ENCODE results near the gene CD244.
A peak's percentile ranks its signal among the peaks of the same experiment; 100 is the strongest.
"Not testable (repeated sequence)": the region's sequence is repeated elsewhere in the genome, so short reads cannot be mapped to it uniquely, and the experiment has no call there.

Gene CD244

DNA sequence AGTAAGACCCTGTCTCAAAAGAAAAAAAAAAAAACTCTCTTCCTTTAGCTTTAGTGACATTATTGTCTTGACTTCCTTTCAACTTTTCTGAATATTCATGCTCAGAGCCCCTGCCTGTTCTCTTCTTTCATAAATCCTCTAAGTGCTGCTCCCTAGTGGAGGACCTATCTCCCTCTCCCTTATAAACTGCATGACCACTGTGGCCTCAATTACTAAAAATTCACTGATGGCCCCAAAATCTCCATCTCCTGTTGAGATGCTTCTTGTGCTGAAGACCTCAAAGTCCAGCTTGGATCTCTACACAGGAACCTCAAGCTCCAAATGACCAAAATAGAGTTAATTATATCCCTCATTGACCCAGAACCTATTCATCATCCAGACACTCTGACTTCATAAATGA is 14.5 kb upstream of the CD244 start:
- DNase-seq (ENCODE audit: low spot score): peak; percentile 51

DNA sequence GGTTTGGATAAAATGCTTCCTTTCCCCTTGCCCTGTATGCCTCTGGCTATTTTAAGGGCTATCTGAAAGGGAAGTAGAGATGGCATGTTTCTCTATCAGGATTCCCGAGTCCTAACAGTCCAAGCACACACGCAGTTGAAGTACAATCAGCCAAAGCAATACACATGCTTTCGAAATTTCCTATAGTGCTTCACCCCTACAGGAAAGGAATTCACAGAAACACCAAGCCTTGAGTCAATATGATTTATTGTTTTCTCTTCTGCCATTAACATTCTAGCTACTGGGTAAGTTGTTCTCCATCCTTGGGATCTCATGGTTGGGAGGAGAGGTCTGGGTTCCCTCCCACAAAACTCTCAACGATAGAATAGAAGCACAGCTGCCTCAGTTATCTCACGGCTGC is 13.6 kb upstream of the CD244 start:
- no peak for DNase-seq (ENCODE audit: low spot score)

DNA sequence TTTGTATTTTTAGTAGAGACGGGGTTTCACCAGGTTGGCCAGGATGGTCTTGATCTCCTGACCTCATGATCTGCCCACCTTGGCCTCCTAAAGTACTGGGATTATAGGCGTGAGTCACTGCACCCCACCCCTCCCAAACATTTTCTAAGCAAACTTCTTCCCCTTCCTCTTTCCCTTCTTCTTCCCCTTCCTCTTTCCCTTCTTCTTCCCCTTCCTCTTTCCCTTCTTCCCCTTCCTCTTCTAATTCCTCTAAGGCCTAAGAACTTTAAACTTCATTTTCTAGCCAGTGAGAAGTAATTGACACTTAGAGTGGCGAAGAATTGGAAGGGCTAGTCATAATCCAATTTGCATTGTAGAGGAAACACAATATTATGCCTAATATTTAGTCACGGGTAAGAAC is 12.9 kb upstream of the CD244 start:
- not testable (repeated sequence) for DNase-seq (ENCODE audit: low spot score)

DNA sequence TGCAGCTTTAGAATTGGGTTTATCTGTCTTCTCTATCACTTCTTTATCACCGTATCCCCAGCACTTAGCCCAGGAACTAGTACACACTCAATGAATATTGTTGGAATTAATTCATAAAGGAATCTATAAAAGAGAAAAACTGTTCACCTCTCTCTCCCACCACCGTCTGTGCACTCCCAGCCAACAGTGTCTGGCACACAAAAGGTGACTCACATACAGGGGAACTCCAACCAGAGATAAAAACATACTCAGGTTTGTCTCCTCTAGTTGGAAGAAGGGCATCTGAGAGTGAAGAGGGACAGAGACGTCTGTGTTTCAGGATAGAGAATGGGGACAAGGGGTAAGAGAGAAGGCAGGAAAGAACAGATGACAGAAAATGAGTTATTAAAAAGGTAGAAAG is 12.2 kb upstream of the CD244 start:
- DNase-seq (ENCODE audit: low spot score): peak; percentile 7

DNA sequence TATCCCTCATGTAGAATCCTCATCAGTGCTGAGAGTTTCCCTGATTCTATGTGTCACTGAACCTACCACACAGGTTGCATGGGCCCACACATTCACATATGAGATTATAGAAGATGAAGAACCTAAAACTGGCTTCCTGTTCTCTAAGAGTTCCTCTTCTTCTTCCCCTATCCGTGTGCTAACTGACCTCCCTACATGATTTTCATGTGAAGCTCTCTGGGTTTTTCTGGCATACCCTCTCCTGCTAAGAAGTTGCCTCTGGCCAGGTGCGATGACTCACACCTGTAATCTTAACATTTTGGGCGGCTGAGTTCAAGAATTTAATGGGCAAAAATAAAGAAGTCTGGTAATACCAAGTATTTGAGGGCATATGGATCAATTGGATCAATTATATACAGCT is 5.5 kb upstream of the CD244 start:
- DNase-seq (ENCODE audit: low spot score): no peak

DNA sequence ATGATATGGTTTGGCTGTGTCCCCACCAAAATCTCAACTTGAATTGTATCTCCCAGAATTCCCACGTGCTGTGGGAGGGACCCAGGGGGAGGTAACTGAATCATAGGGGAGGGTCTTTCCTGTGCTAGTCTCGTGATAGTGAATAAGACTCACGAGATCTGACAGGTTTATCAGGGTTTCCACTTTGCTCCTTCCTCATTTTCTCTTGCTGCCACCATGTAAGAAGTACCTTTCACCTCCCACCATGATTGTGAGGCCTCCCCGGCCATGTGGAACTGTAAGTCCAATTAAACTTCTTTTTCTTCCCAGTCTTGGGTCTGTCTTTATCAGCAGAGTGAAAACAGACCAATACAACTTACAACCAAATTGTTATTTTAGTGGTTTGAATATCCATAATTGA is 5.0 kb upstream of the CD244 start:
- DNase-seq (ENCODE audit: low spot score): not testable (repeated sequence)

DNA sequence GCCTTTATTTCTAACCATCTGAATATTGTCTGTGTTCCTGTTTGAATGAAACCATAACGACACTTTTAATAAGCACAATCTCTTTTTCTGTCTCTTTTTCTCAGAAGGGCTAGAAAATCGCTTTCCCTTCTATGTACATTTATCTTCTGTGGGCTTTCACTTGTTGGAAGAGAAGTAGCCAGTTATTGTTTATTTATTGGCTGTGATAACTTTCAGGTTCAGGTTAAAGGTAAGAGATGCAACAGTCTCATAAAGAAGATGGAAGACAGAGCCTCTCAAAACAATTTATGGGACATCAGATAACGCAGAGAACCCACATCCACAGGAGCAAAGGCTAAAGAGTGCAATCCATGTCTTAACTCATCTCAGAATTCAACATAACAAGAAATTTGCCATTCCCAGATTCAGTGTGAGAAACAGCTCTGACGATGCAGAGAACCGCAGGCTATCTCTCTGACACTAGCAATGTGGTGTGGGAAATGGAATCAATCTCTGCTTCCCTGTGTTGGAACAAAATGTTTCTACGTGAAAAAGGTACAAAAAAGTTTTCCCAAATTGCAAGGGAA is 4.1 kb upstream of the CD244 start:
- no peak for DNase-seq (ENCODE audit: low spot score)

DNA sequence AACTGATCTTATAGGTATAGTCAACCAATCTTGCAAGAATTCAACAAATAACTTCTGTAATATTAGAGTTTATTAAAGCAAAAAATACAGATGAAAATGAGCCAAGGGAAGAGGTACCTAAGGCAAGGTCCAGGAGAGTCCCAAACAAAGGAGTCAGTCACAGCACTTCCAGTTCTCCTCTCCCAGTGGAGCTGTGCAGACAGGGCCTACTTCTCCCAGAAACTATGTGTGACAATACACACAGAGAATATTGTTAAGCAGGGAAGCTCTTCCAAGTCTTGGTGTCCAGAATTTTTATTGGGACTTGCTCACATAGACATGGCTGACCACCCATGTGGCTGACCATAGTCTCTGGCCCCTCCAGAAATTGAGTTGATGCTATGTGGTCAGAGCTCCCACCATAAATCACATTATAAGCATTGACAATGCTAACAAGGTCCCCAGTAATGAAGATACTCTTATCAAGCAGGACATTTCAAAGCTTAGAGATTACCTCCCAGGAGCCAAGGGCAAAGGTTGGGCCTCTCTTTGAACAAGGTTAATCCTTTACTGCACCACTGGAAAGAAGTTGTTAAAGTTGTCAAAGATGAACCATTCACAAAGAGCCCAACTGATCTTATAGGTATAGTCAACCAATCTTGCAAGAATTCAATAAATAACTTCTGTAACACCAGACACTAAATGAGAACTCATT is 3.5 kb upstream of the CD244 start:
- no peak for DNase-seq (ENCODE audit: low spot score)

DNA sequence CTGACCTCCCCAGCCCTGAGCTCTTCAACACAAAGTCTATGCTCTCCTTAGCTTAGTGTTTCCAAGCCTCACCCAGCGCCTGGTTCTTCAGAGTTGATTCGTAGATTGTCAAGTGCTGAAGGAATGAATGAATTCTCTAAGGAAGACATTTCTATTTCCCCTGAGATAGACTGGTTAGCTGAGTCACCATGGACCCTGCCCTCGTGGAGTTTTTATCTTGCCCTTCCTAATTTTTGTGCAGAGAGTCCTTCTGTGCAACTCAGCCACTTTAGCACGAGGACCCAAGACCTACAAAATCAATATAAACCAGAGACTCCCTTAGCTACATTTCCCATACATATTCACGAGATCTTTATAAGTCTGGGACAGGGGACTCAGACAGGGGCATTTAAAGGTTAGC is 2.6 kb upstream of the CD244 start:
- no peak for DNase-seq (ENCODE audit: low spot score)

DNA sequence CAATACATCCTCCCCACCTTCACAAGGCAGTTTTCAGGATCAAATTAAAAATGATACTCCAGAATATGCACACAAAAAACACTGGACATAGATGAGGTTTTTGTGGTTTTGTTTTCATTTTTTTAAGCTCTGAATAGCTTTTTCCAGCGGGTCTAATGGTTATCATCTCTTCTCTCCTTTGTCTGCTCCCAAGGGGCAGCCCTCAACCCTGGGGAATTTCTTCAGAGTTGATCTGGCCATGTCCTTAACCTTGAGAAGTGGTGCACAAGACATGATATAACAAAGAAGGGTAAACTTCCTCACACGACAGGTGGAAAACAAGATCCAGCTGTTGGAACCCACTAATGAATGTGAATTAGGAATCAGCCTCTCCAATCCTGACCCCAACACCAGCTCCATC is 1.5 kb upstream of the CD244 start:
- DNase-seq (ENCODE audit: low spot score): no peak

DNA sequence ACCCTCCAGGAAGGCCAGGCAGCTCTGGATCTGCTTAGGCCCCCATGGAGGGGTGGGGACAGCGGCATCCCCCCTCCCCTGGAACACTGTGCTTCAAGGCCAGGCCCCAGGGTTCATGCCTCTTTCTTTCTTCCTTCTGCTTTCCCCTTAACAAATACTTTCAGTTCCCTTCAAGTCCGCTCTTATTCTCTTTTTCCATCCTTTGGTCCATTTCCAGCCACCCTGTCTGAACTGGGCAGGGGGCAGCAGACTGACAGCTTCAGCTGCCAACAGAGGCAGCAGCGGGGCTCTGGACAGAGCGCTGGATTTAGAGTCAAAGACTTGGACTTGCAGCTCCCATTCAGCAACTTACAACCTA is 1.1 kb upstream of the CD244 start:
- no peak for DNase-seq (ENCODE audit: low spot score)

DNA sequence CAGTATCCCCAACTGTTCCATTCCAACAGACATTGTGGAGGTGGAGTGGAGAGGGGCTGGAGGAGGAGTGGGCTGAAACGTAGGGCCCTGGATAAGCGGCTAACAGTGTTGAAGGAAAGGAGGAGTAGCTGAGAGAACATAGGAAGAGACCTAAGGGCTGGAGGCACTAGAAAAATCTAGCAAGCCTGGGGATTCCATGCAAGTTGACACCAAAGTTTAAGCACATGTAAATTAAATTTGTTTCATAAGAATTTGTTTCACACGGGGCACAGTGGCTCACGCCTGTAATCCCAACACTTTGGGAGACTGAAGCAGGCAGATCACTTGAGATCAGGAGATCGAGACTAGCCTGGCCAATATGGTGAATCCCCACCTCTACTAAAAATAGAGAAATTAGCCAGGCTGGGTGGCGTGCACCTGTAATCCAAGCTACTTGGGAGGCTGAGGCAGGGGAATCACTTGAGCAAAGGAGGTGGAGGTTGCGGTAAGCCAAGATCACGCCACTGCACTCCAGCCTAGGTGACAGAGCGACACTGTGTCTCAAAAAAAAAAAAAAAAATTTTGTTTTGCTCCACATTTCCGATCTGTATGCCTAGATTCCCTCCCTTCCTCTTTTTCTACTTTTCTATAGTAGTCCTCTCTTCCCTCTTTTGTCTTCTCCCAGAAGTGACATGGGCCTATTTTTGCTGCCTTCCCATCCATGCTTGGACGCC is 530 bp upstream of the CD244 start:
- DNase-seq (ENCODE audit: low spot score): no peak

DNA sequence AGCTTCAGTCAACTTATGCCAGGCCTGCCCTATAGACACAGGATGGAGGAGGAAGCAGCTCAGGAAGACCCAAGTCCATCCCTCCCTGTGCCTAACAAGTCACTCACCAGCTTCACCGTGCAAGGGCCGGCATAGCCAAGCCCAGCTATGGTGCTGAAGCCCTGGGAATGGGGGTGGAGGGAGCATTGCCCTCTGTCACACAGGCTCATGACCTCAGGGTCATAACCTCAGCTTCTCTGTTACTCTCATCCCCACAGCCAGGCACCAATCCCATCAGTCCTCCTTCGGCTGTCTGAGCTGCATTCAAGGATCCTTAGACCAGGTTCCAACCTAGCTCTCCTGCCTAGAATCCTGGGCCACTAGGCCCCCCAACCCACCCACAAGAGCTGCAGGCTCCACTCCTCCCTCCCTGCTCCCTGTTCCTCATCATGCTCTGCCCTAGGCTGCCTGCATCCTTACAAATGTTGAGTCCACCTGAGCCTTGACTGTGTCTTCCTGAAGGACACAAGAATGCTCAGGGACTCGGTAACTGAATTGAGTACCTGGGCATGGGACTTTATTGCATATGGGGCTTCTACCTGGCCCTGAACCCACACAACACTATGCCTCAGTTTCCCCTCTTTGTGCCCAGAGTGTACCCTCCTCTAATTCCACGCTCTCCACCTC is 1.7 kb downstream of the CD244 start:
- no peak for DNase-seq (ENCODE audit: low spot score)

DNA sequence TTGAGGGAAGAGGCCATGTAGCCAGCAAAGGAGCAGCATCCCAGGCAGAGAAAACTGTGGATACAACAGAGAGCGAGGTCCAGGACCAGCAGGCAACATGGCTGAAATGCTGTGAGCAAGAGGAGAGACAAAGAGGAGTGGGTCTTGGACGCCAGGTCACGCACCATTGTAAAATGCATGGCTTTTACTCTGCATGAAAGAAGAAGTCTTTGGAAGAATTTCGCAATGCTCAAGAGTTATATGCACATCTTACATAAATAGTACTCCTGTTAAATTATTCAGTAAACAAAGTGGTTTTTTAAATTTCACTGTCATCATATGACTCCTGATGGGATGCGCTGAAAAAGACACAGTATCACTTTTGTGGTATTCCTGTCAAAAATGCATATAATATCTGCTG is 3.5 kb downstream of the CD244 start:
- DNase-seq (ENCODE audit: low spot score): no peak

DNA sequence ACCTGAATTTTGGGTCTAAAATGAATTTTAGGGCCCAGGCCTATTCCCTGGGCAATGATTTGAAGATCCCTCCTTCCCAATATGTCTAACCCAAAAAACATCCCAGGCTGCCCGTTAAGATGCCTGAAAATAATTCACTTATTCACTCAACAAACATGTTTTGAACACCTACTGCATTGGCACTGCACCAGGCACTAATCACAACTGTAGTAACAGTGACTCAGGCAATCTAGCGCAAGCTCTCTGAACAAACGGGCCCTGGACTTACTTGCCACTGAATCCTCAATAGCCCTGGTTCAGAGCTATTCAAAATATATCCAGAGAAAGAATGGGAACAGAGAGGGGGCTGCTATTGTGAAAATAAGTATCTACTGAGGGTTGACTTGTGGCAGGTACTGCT is 4.2 kb downstream of the CD244 start:
- DNase-seq (ENCODE audit: low spot score): no peak

DNA sequence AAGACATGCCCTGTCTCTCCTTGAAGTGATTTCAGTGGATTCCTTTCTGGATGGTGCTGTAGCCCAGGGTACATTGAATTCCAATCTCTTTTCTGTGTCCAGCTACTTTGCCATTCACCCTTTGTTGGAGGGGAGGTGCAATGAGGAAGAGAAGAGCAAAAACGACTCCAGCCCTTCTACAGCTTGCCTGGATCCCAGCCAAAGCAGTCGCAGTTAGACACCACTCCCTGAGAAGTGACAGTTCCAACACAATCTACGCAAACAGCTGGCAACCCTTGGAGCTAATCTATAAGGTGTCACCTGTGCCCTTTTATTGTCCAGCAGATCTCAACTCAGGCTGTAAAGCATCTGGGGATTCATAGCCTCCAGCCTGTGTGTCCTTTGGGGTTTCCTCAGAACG is 4.6 kb downstream of the CD244 start:
- DNase-seq (ENCODE audit: low spot score): no peak

DNA sequence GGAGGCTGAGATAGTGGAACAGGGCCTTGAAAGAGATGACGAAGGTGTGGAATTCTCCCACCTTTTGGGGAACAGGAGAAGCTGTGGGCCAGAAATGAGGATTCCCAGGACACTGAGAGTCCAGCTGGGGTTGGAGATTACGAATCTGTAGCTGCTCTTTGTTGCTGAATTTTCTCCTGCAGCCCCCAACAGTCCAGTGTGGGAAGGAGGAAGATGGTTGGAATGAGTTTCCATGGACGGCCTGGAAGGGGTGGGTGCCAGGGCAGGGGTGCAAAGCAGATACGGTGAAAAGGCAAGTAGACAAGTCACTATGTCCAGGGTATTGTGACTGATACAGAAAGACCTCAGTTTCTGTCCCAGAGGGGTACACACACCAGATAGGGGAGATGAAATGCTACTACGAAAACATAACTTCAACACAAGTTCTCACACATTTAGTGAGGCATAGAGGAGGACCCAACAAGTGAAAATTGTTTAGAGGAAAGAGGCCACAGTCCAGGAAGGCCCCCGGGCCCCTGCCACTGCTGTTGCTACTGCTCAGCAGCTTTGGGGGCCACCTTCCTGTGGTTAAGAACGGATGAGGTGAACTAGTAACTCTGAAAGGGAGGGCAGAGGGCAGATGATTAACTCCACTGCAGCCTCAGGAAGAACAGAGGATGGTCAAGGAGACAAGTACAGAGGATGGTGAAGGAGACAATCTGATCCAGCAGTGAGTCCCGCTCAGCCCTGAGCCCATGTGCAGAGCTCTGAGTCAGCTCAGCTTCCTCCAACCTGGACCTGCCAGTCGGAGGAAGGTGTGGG is 7.3 kb downstream of the CD244 start:
- DNase-seq (ENCODE audit: low spot score): no peak

DNA sequence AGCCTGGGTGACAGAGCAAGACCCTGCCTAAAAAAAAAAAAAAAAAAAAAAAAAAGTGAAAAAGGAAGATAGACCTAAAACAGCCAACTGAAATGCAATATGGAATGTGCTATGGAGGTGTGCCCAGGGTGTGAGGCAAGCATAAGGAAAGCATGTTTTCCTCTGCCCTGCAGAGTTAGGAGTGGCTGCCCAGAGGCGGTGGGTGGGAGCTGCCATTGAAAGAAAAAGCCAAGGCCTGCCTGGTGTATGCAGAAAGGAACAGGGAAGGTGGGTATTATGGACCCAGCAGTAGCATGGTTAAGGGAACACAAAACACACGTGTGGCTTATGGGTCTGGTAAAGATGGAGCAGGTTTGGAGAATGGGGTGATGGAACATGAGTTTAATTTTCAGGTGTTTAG is 8.9 kb downstream of the CD244 start:
- DNase-seq (ENCODE audit: low spot score): no peak

DNA sequence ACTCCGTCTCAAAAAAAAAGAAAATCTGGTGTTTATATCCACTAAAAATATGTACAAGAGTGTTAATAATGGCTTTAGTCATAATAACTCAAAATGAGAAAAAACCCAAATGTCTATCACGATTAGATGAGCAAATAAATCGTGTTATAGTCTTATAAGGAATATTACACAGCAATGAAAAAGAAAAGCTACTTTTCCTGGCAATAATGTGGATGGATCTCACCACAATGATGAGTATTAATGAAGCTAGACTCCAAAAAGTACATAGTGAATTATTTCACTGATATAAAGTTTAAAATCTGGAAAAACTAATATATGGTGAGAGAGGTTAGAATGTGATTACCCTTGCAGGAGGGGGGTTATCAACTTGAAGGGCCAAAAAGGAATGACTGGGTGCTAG is 9.7 kb downstream of the CD244 start:
- no peak for DNase-seq (ENCODE audit: low spot score)

DNA sequence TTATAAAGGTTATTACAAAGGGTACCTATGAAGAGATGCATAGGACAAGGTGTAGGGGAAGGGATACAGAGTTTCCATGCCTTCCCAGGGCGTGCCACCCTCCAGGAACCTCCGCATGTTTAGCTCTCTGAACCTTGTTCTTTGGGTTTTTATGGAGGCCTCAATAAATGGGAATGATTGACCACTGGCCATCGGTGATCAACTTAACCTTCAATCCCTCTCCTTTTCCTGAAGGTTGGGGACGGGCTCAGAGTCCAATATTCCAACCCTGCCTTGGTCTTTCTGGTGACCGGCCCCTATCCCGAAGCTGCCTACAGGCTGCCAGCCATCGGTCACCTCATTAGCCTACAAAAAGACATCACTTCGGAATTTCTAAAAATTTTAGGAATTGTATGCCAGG is 11.7 kb downstream of the CD244 start:
- DNase-seq (ENCODE audit: low spot score): no peak

DNA sequence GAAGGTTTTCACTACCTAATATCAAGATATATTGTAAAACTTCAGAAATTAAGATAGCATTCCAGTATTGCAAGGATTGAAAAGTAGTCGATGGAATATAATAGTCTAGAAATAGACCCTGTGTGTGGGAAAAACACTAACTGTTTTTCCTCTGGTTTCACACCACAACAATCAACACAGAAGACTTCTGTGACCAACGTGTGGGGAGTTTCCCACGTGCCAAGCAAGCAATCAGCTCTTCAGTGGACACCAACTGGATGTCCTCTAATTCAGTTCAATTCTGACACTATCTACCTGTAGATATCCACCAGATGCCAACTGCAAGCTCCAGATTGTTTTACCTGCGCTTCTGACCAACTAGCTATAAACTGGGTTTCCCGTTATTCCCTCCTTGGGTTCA is 12.1 kb downstream of the CD244 start:
- no peak for DNase-seq (ENCODE audit: low spot score)

DNA sequence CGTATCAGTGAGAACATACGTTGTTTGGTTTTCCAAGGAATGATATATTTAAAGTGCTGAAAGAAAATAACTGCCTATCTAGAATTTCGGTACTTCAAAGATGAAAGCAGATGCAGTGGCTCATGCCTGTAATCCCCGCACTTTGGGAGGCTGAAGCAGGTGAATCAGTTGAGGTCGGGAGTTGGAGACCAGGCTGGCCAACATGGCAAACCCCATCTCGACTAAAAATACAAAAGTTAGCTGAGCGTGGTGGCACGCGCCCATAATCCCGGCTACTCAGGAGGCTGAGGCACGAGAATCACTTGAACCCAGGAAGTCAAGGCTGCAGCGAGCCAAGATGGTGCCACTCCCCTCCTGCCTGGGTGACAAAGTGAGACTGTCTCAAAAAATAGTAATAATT is 16.4 kb downstream of the CD244 start:
- no peak for DNase-seq (ENCODE audit: low spot score)
